Neural progenitor cell (in vitro differentiated cells): Measurements from ENCODE around the gene PRR23E. TPM values are rescaled to one million over a fixed set of nuclear protein-coding genes. Genes with fewer than 3 reads are reported as not detected.

Experiments used
- DNase-seq: peaks from one replicate; pipeline ENCODE4 v3.0.0-alpha.2; 2016; ENCODE audit warnings: low spot score
- H2AFZ ChIP-seq: fragments of 200-600 bp; sonication (generic); replicated peaks from 2 replicates; pipeline ENCODE4 v1.6.1; 2016; ENCODE audit warnings: antibody characterized with exemption
- H3F3A ChIP-seq: fragments of 200-600 bp; sonication (generic); 2 replicates; pipeline ENCODE4 v1.6.1; 2016; ENCODE audit warnings: antibody characterized with exemption, low read depth
- H3K27ac ChIP-seq: fragments of 200-600 bp; sonication (generic); 2 replicates; pipeline ENCODE4 v1.5.1; 2016; ENCODE audit warnings: mild to moderate bottlenecking
- H3K27me3 ChIP-seq: fragments of 200-600 bp; sonication (generic); 2 replicates; pipeline ENCODE4 v1.6.1; 2016; ENCODE audit warnings: mild to moderate bottlenecking, moderate library complexity
- H3K36me3 ChIP-seq: fragments of 200-600 bp; sonication (generic); 2 replicates; pipeline ENCODE4 v1.5.1; 2016
- H3K4me1 ChIP-seq: fragments of 200-600 bp; sonication (generic); 2 replicates; pipeline ENCODE4 v1.6.1; 2016; ENCODE audit warnings: mixed run types
- H3K4me2 ChIP-seq: fragments of 200-600 bp; sonication (generic); 2 replicates; pipeline ENCODE4 v1.6.1; 2016
- H3K4me3 ChIP-seq: fragments of 200-600 bp; sonication (generic); 2 replicates; pipeline ENCODE4 v1.5.1; 2016
- H3K79me2 ChIP-seq: fragments of 200-600 bp; sonication (generic); 2 replicates; pipeline ENCODE4 v1.6.1; 2016; ENCODE audit warnings: low read depth
- H3K9ac ChIP-seq: fragments of 200-600 bp; sonication (generic); 2 replicates; pipeline ENCODE4 v1.6.1; 2016
- H3K9me3 ChIP-seq: fragments of 200-600 bp; sonication (generic); 2 replicates; pipeline ENCODE4 v1.5.1; 2016; ENCODE audit warnings: low read depth
- H4K20me1 ChIP-seq: fragments of 200-600 bp; sonication (generic); 2 replicates; pipeline ENCODE4 v1.6.1; 2016; ENCODE audit warnings: low read depth
- H3K27ac Mint-ChIP-seq: 3 replicates; pipeline ENCODE4 v1.8.0; 2021; ENCODE audit warnings: mixed read lengths
- H3K27me3 Mint-ChIP-seq: 2 replicates; pipeline ENCODE4 v1.8.0; 2022; ENCODE audit warnings: low read depth, mild to moderate bottlenecking, inconsistent platforms, moderate library complexity, mixed read lengths; ENCODE audit not compliant: insufficient read depth
- H3K36me3 Mint-ChIP-seq: 3 replicates; pipeline ENCODE4 v1.8.0; 2021; ENCODE audit warnings: mixed read lengths
- H3K4me1 Mint-ChIP-seq: 3 replicates; pipeline ENCODE4 v1.8.0; 2021; ENCODE audit warnings: mixed read lengths
- H3K4me3 Mint-ChIP-seq: 3 replicates; pipeline ENCODE4 v1.8.0; 2021; ENCODE audit warnings: mild to moderate bottlenecking, moderate library complexity, mixed read lengths
- H3K9me3 Mint-ChIP-seq: 3 replicates; pipeline ENCODE4 v1.8.0; 2020; ENCODE audit warnings: mixed read lengths
- EZH2 ChIP-seq: fragments of 200-600 bp; sonication (generic); IDR thresholded peaks from 2 replicates; pipeline ENCODE4 v1.6.1; 2017; ENCODE audit warnings: antibody characterized with exemption, mild to moderate bottlenecking, moderate library complexity
- EZH2phosphoT487 ChIP-seq: fragments of 200-600 bp; sonication (generic); IDR thresholded peaks from 2 replicates; pipeline ENCODE4 v1.6.1; 2017; ENCODE audit warnings: antibody characterized with exemption
- total RNA-seq: library from RNA; depleted of rRNA; stranded (reverse); fragments of >200 nt; gene quantifications from 2 replicates; pipeline ENCODE4 v1.2.3, GENCODE V29; 2015; ENCODE audit warnings: low replicate concordance
- TF ChIP-seq, protein P1 (sequence below): fragments of 200-600 bp; sonication (generic); IDR thresholded peaks from 2 replicates; pipeline ENCODE4 v1.5.1; 2017; ENCODE audit warnings: antibody characterized with exemption, mild to moderate bottlenecking

The PRR23E gene
- total RNA-seq, 1 donor from 2014 or later = not detected

DNA sequence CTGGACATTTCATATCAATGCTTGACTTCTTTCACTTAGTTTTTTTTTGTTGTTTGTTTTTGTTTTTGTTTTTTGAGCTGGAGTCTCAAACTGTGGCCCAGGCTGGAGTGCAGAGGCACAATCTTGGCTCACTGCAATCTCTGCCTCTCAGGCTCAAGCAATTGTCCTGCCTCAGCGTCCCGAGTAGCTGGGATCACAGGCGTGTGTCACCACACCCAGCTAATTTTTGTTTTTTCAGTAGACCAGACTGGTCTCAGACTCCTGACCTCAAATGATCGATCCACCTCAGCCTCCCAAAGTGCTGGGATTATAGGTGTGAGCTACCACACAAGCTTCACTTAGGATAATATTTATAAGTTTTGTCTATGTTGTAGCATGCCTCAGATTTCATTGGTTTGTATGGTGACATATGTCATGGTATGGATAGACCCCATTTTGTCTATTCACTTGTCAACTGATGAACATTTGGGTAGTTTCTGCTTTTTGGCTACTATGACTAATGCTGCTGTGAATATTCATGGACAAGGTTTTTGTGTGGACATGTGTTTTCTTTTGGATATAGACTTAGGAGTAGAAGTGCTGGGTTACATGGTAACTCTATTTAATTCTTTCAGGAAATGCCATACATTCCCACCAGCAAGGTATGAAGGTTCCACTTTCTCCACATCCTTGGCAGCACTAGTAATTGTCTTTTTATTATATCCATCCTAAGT lies 6.8 kb upstream of the PRR23E start:
- no peaks in the 10 kb centered on the region for H3K79me2 ChIP-seq
- no peak overlapping the region for H3K4me3 Mint-ChIP-seq
- peaks cover 9% of the 10 kb centered on the region for H3K4me1 Mint-ChIP-seq
- TF ChIP-seq, protein P1, sequence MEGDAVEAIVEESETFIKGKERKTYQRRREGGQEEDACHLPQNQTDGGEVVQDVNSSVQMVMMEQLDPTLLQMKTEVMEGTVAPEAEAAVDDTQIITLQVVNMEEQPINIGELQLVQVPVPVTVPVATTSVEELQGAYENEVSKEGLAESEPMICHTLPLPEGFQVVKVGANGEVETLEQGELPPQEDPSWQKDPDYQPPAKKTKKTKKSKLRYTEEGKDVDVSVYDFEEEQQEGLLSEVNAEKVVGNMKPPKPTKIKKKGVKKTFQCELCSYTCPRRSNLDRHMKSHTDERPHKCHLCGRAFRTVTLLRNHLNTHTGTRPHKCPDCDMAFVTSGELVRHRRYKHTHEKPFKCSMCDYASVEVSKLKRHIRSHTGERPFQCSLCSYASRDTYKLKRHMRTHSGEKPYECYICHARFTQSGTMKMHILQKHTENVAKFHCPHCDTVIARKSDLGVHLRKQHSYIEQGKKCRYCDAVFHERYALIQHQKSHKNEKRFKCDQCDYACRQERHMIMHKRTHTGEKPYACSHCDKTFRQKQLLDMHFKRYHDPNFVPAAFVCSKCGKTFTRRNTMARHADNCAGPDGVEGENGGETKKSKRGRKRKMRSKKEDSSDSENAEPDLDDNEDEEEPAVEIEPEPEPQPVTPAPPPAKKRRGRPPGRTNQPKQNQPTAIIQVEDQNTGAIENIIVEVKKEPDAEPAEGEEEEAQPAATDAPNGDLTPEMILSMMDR = no peak
- TF ChIP-seq EZH2 = no peak
- no peak for TF ChIP-seq EZH2phosphoT487
- no peaks in the 10 kb centered on the region for H3F3A ChIP-seq
- no peaks in the 10 kb centered on the region for H3K36me3 Mint-ChIP-seq
- peaks cover 12% of the 10 kb centered on the region for H3K4me1 ChIP-seq
- H3K27me3 Mint-ChIP-seq = no peaks in the 10 kb centered on the region
- no peak overlapping the region for H2AFZ ChIP-seq
- DNase-seq = no peak
- H3K36me3 ChIP-seq = no peaks in the 10 kb centered on the region
- H3K27ac Mint-ChIP-seq = no peak overlapping the region
- H3K9ac ChIP-seq = no peak overlapping the region
- no peak overlapping the region for H3K4me3 ChIP-seq
- H4K20me1 ChIP-seq = no peaks in the 10 kb centered on the region
- no peaks in the 10 kb centered on the region for H3K27me3 ChIP-seq
- peaks cover 6% of the 10 kb centered on the region for H3K9me3 Mint-ChIP-seq
- no peaks in the 10 kb centered on the region for H3K9me3 ChIP-seq
- H3K4me2 ChIP-seq = no peak overlapping the region
- no peak overlapping the region for H3K27ac ChIP-seq

DNA sequence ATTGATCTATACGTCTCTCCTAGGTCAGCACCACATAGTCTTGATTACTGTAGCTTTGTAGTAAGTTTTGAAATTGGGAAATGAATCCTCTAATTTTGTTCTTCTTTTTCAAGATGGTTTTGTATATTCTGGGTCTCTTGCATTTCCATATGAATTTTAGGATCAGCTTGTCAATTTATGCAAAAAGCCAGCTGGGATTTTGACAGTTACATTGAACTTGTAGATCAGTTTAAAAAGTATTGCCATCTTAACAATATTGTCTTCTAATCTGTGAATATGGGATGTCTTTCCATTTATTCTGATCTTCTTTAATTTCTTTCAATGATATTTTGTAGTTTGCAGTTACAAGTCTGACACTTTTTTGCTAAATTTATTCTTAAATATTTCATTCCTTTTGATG lies 5.6 kb upstream of the PRR23E start:
- H2AFZ ChIP-seq = no peak overlapping the region
- TF ChIP-seq, protein P1 = no peak
- TF ChIP-seq EZH2phosphoT487 = no peak
- no peak for TF ChIP-seq EZH2
- no peaks in the 10 kb centered on the region for H3F3A ChIP-seq
- Mint-ChIP-seq H3K36me3 (no peaks in the 10 kb centered on the region), H3K4me1 (peaks cover 3% of the 10 kb centered on the region), H3K27ac (no peak overlapping the region), H3K9me3 (peaks cover 11% of the 10 kb centered on the region), H3K4me3 (no peak overlapping the region), H3K27me3 (peaks cover 2% of the 10 kb centered on the region)
- no peaks in the 10 kb centered on the region for H3K27me3 ChIP-seq
- H3K79me2 ChIP-seq = no peaks in the 10 kb centered on the region
- H3K27ac ChIP-seq = no peak overlapping the region
- H3K4me3 ChIP-seq = no peak overlapping the region
- H3K4me2 ChIP-seq = no peak overlapping the region
- no peak for DNase-seq
- H3K9me3 ChIP-seq = peaks cover 2% of the 10 kb centered on the region
- H3K9ac ChIP-seq = no peak overlapping the region
- no peaks in the 10 kb centered on the region for H4K20me1 ChIP-seq
- H3K4me1 ChIP-seq = peaks cover 9% of the 10 kb centered on the region
- no peaks in the 10 kb centered on the region for H3K36me3 ChIP-seq

DNA sequence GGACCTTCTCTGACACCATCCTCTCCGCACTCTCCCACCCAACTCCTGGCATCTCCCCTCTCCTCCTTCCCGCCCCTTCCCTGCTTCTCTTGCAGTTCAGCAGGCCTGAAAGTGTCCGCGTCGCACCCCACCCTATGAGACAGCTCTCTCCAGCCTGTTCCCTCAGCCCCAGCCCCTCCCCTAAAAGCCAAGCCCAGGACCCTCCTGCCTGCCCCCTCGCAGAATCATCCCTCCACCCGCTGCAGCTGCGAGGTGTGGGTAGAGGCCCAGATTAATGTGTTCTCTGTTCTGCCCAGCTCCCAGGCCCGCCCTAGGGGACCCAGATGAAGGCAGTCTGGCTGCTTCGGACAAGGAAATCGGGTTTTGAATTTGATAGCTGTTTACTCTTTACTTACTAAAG lies 410 bp downstream of the PRR23E start:
- H3K27ac Mint-ChIP-seq = no peak overlapping the region
- no peak overlapping the region for H3K4me3 Mint-ChIP-seq
- Histone ChIP-seq H3K9me3 (peaks cover 2% of the 10 kb centered on the region), H3K4me2 (no peak overlapping the region), H3K27ac (no peak overlapping the region), H3K27me3 (no peaks in the 10 kb centered on the region), H3K9ac (no peak overlapping the region), H3F3A (no peaks in the 10 kb centered on the region), H4K20me1 (no peaks in the 10 kb centered on the region), H3K36me3 (no peaks in the 10 kb centered on the region), H2AFZ (no peak overlapping the region), H3K4me3 (no peak overlapping the region), H3K79me2 (no peaks in the 10 kb centered on the region), H3K4me1 (no peaks in the 10 kb centered on the region)
- no peaks in the 10 kb centered on the region for H3K4me1 Mint-ChIP-seq
- TF ChIP-seq EZH2 (no peak), EZH2phosphoT487 (no peak)
- TF ChIP-seq, protein P1 = no peak
- peaks cover 3% of the 10 kb centered on the region for H3K27me3 Mint-ChIP-seq
- no peaks in the 10 kb centered on the region for H3K36me3 Mint-ChIP-seq
- peaks cover 16% of the 10 kb centered on the region for H3K9me3 Mint-ChIP-seq
- DNase-seq = no peak
